ENCODE measurements around the gene PADI3. TPM values are rescaled to one million over a fixed set of nuclear protein-coding genes. Genes with fewer than 3 reads are reported as not detected.

The PADI3 gene
- polyA plus RNA-seq, 1 of the 3 experiments (the other 2 are of a cell fraction) = 0.30 TPM

- Histone ChIP-seq H3K27ac (ENCODE audit: low read depth in 2 of 2, low read length in 1 of 2) (no peak overlapping the region), H2AFZ (ENCODE audit: low read depth) (no peak overlapping the region), H3K9me3 (no peaks in the 10 kb centered on the region), H3K4me1 (ENCODE audit: control insufficient read depth in 1 of 2, insufficient read depth in 2 of 2, low read depth in 1 of 2, low read length in 1 of 2) (peaks cover 7 to 23% of the 10 kb centered on the region in 2 experiments; a peak in 3 of 4 replicates), H3K36me3 (replicated peaks in 1 of 2; ENCODE audit: control insufficient read depth in 1 of 2, insufficient read depth in 2 of 2, low read length in 1 of 2) (no peaks in the 10 kb centered on the region), H3K79me2 (ENCODE audit: insufficient read depth) (no peaks in the 10 kb centered on the region), H3K9me2 (no peaks in the 10 kb centered on the region), H3K27me3 (ENCODE audit: insufficient read depth) (no peaks in the 10 kb centered on the region), H3F3A (replicated peaks; ENCODE audit: insufficient read depth) (peaks cover 5% of the 10 kb centered on the region), H4K20me1 (ENCODE audit: insufficient read depth) (no peaks in the 10 kb centered on the region), H3K4me2 (no peak overlapping the region), H3K4me3 (ENCODE audit: low read depth in 2 of 2, low read length in 1 of 2) (no peak overlapping the region), H3K9ac (no peak overlapping the region)
- TF ChIP-seq MEF2A (IDR thresholded peaks at IDR 0.05; ENCODE audit: borderline replicate concordance, low read depth) (no peak), REST (IDR thresholded peaks at IDR 0.05; ENCODE audit: low read depth, low read length) (no peak), EZH2phosphoT487 (IDR thresholded peaks at IDR 0.05; ENCODE audit: borderline replicate concordance, low read depth) (no peak), EP300 (IDR thresholded peaks at IDR 0.05; ENCODE audit: borderline replicate concordance in 1 of 2, low read depth in 1 of 2, low read length in 1 of 2) (no peak), NFIC (IDR thresholded peaks at IDR 0.05; ENCODE audit: borderline replicate concordance) (no peak), CHD2 (IDR thresholded peaks at IDR 0.05; ENCODE audit: low read length, partially characterized antibody) (no peak), GABPA (IDR thresholded peaks at IDR 0.05; ENCODE audit: low read depth) (no peak), RXRA (IDR thresholded peaks at IDR 0.05; ENCODE audit: borderline replicate concordance, low read depth) (no peak), SIN3A (IDR thresholded peaks at IDR 0.05; ENCODE audit: borderline replicate concordance, low read depth, low read length) (no peak), CTCF (IDR thresholded peaks at IDR 0.05) (no peak), RCOR1 (IDR thresholded peaks at IDR 0.05; ENCODE audit: low read length) (no peak), POLR2AphosphoS5 (IDR thresholded peaks at IDR 0.05; ENCODE audit: low read depth, low read length) (no peak), ELF1 (IDR thresholded peaks at IDR 0.05) (no peak), FOSL2 (IDR thresholded peaks at IDR 0.05; ENCODE audit: borderline replicate concordance, low read depth) (no peak), ZBTB33 (IDR thresholded peaks at IDR 0.05; ENCODE audit: borderline replicate concordance, low read depth) (no peak), RFX5 (IDR thresholded peaks at IDR 0.05; ENCODE audit: low read length) (no peak), PBX3 (IDR thresholded peaks at IDR 0.05) (no peak), USF2 (IDR thresholded peaks at IDR 0.05; ENCODE audit: borderline replicate concordance, low read depth, low read length) (no peak), TCF12 (IDR thresholded peaks at IDR 0.05) (no peak)
- no peak for DNase-seq
- CTCF ChIA-PET = interaction anchor here (0.9 to 1.1 kb wide), 2 partner anchors 11 to 18 kb away, joined by 3 to 4 read pairs; no protein-coding TSS in a partner anchor
- POLR2A ChIA-PET = no interaction called here
- 85% methylated on average over 5 of the region's 5 CpGs for WGBS (ENCODE audit: low lambda C conversion rate)
Observed at GRCh38 chr1:17209430-17209829, 39.5 kb upstream of the PADI3 start.
